HG02870 (cell line): ENCODE data around the gene PTMS.

Source experiments
- ATAC-seq: cut with Tn5 transposase; IDR thresholded peaks from one replicate; pipeline ENCODE4 v1.9.1; 2021; ENCODE audit warnings: mild to moderate bottlenecking, moderate library complexity; ENCODE audit not compliant: unreplicated experiment

PTMS gene

GRCh38 chr12:6787309-6787708 is 21.1 kb downstream of the PTMS start:
- ATAC-seq: no peak

- ATAC-seq: no peak
Observed at GRCh38 chr12:6788972-6789924, 23.1 kb downstream of the PTMS start, which contains the start of gene CD4. TSS of gene CD4 (plus strand) at chr12:6789528. CDS start at chr12:6800139, 10,611 bp downstream.

GRCh38 chr12:6790496-6791150 is 24.5 kb downstream of the PTMS start:
- no peak for ATAC-seq

GRCh38 chr12:6791931-6792520 is 25.9 kb downstream of the PTMS start:
- no peak for ATAC-seq

- ATAC-seq: no peak
Observed at GRCh38 chr12:6792522-6793201, 26.5 kb downstream of the PTMS start.

- ATAC-seq: no peak
Observed at GRCh38 chr12:6795088-6795487, 28.9 kb downstream of the PTMS start.

- ATAC-seq: no peak
Observed at GRCh38 chr12:6796576-6796975, 30.4 kb downstream of the PTMS start.

- no peak for ATAC-seq
Observed at GRCh38 chr12:6799147-6799546, 33.0 kb downstream of the PTMS start.

GRCh38 chr12:6807170-6807569 is 41.0 kb downstream of the PTMS start:
- no peak for ATAC-seq

GRCh38 chr12:6809056-6809455 is 42.9 kb downstream of the PTMS start:
- no peak for ATAC-seq

GRCh38 chr12:6810758-6811157 is 44.6 kb downstream of the PTMS start:
- ATAC-seq: no peak

- no peak for ATAC-seq
Observed at GRCh38 chr12:6813363-6813762, 47.2 kb downstream of the PTMS start.

- no peak for ATAC-seq
Observed at GRCh38 chr12:6816598-6816997, 50.4 kb downstream of the PTMS start.

GRCh38 chr12:6817098-6817497 is 50.9 kb downstream of the PTMS start:
- no peak for ATAC-seq

GRCh38 chr12:6817662-6818157 is 51.5 kb downstream of the PTMS start:
- ATAC-seq: no peak

GRCh38 chr12:6818222-6818621 is 52.1 kb downstream of the PTMS start:
- ATAC-seq: no peak

- ATAC-seq: no peak
Observed at GRCh38 chr12:6818645-6819044, 52.5 kb downstream of the PTMS start.

GRCh38 chr12:6819106-6820030 is 53.2 kb downstream of the PTMS start:
- no peak for ATAC-seq

- no peak for ATAC-seq
Observed at GRCh38 chr12:6820166-6820565, 54.0 kb downstream of the PTMS start.
